HepG2 (cell line): Measurements from ENCODE around the gene PPFIA3. TPM values are rescaled to one million over a fixed set of nuclear protein-coding genes. Genes with fewer than 3 reads are reported as not detected.

Experiments
- DNMT3B ChIP-seq: conservative IDR thresholded peaks from 2 replicates; pipeline ENCODE4 v1.6.1; 2016; ENCODE audit warnings: missing biosample characterization, control low read depth
- FOXK1 ChIP-seq: sonication (generic); formaldehyde crosslinking; IDR thresholded peaks from 2 replicates; pipeline ENCODE4 v1.4.0; 2020; ENCODE audit warnings: low read depth, missing genetic modification reagents, borderline replicate concordance
- HNF1B ChIP-seq: sonication (generic); formaldehyde crosslinking; IDR thresholded peaks from 2 replicates; pipeline ENCODE4 v1.5.1; 2020; ENCODE audit warnings: mild to moderate bottlenecking, moderate library complexity, missing genetic modification reagents
- KLF13 ChIP-seq: sonication (generic); formaldehyde crosslinking; IDR thresholded peaks from 2 replicates; pipeline ENCODE4 v1.4.0; 2020; ENCODE audit warnings: mild to moderate bottlenecking, missing genetic modification reagents
- MAZ ChIP-seq, 2 experiments: sonication (generic) in 1 of 2; formaldehyde crosslinking in 1 of 2; IDR thresholded peaks; 2 replicates each; pipeline versions ENCODE4 v1.5.0 to v1.6.1; 2012 to 2020; ENCODE audit warnings: low read depth in 2 of 2, mild to moderate bottlenecking in 2 of 2, borderline replicate concordance in 1 of 2, improper control_type of control experiment in 1 of 2, low read length in 1 of 2, missing genetic modification reagents in 1 of 2, moderate library complexity in 1 of 2
- NAIF1 ChIP-seq: sonication (generic); formaldehyde crosslinking; IDR thresholded peaks from 2 replicates; pipeline ENCODE4 v1.5.0; 2020; ENCODE audit warnings: mild to moderate bottlenecking, missing genetic modification reagents, borderline replicate concordance
- NR0B2 ChIP-seq: sonication (generic); formaldehyde crosslinking; IDR thresholded peaks from 2 replicates; pipeline ENCODE4 v1.4.0; 2020; ENCODE audit warnings: mild to moderate bottlenecking, missing genetic modification reagents
- PAXIP1 ChIP-seq: sonication (generic); formaldehyde crosslinking; conservative IDR thresholded peaks from 2 replicates; pipeline ENCODE4 v1.4.0; 2020; ENCODE audit warnings: mild to moderate bottlenecking, missing genetic modification reagents, moderate library complexity
- SMAD9 ChIP-seq: sonication (generic); formaldehyde crosslinking; IDR thresholded peaks from 2 replicates; pipeline ENCODE4 v1.5.1; 2020; ENCODE audit warnings: mild to moderate bottlenecking, missing genetic modification reagents
- ZFP90 ChIP-seq: sonication (generic); formaldehyde crosslinking; IDR thresholded peaks from 2 replicates; pipeline ENCODE4 v1.8.0; 2022; ENCODE audit warnings: missing genetic modification reagents, mild to moderate bottlenecking, inconsistent platforms, borderline replicate concordance
- ZNF18 ChIP-seq: sonication (generic); formaldehyde crosslinking; IDR thresholded peaks from 2 replicates; pipeline ENCODE4 v1.8.0; 2022; ENCODE audit warnings: mild to moderate bottlenecking, missing genetic modification reagents; ENCODE audit not compliant: insufficient replicate concordance
- ZNF335 ChIP-seq: sonication (generic); formaldehyde crosslinking; IDR thresholded peaks from 2 replicates; pipeline ENCODE4 v1.4.0; 2020; ENCODE audit warnings: missing genetic modification reagents
- ZNF441 ChIP-seq: sonication (generic); formaldehyde crosslinking; IDR thresholded peaks from 2 replicates; pipeline ENCODE4 v1.7.0; 2021; ENCODE audit warnings: missing genetic modification reagents, borderline replicate concordance
- ZNF564 ChIP-seq: sonication (generic); formaldehyde crosslinking; IDR thresholded peaks from 2 replicates; pipeline ENCODE4 v1.8.1; 2023; ENCODE audit warnings: mild to moderate bottlenecking, missing genetic modification reagents
- ZNF687 ChIP-seq: sonication (generic); formaldehyde crosslinking; IDR thresholded peaks from 2 replicates; pipeline ENCODE4 v1.5.1; 2020; ENCODE audit warnings: mild to moderate bottlenecking, missing genetic modification reagents, moderate library complexity
- polyA plus RNA-seq, 8 experiments: library from polyadenylated mRNA; depleted of rRNA in 3 of 8; stranded (reverse) in 7 of 8; unstranded in 1 of 8; fragments of >200 nt; fragmentation: Illumina TruSeq in 4 of 8; extraction: Trizol in 4 of 8; gene quantifications; 2 replicates each; pipeline versions ENCODE4 v1.2.1 to v1.2.3, GENCODE V29; 2011 to 2016; ENCODE audit warnings: low read depth in 4 of 8, missing spikeins in 1 of 8, mixed read lengths in 1 of 8; ENCODE audit not compliant: insufficient read depth in 1 of 8
- total RNA-seq, 5 experiments: library from RNA; depleted of rRNA; stranded (reverse); fragments of >200 nt; fragmentation: Illumina TruSeq; extraction: Trizol; gene quantifications; 2 replicates each; pipeline ENCODE4 v1.2.3, GENCODE V29; 2016; ENCODE audit warnings: low read depth in 1 of 5

Gene PPFIA3
- total and polyA plus RNA-seq, 2 of the 13 experiments (the other 11 are each of a cell fraction or from before 2014, with no cell fraction given) = 6.7 to 8.6 TPM

- TF ChIP-seq ZNF441 (CRISPR knock-in tag) (no peak; the same call in 1 of the 2 replicates), HNF1B (CRISPR knock-in tag) (peak; percentile 35; the same call in 1 of the 2 replicates), ZNF687 (CRISPR knock-in tag) (peak; percentile 94), KLF13 (no peak), ZNF335 (CRISPR knock-in tag) (peak; percentile 70; the same call in 1 of the 2 replicates), MAZ (IDR thresholded peaks at IDR 0.05; ENCODE audit: borderline replicate concordance, low read depth, low read length) (peak; percentile 50), MAZ (CRISPR knock-in tag; IDR thresholded peaks at IDR 0.05; ENCODE audit: low read depth) (peak; percentile 89), DNMT3B (0 out of 2 replicates have a peak, but pooled peaks have one; percentile 33), PAXIP1 (peak; percentile 60), ZNF18 (CRISPR knock-in tag) (peak; percentile 82), ZNF564 (CRISPR knock-in tag) (no peak; the same call in 1 of the 2 replicates), ZFP90 (CRISPR knock-in tag) (peak; percentile 91), NAIF1 (CRISPR knock-in tag) (peak; percentile 85; the same call in 1 of the 2 replicates), NR0B2 (CRISPR knock-in tag) (peak; percentile 83), FOXK1 (CRISPR knock-in tag) (peak; percentile 95), SMAD9 (no peak)
Measured at GRCh38 chr19:49085020-49085867, 34.1 kb upstream of the PPFIA3 start, which contains the start of gene SNRNP70 (continued).
